Pancreas (tissue), 10 donors: Measurements from ENCODE around the gene ALCAM. TPM values are rescaled to one million over a fixed set of nuclear protein-coding genes. Genes with fewer than 3 reads are reported as not detected.
"Not testable (repeated sequence)": the region's sequence is repeated elsewhere in the genome, so short reads cannot be mapped to it uniquely, and the experiment has no call there.

Experiments
- ATAC-seq, 4 donors: fragments of 200-7000 bp; cut with Tn5 transposase; one replicate each; pipeline versions ENCODE4 v1.8.0 to v1.9.1; 2020; ENCODE audit warnings: mild to moderate bottlenecking in 4 of 4, moderate library complexity in 4 of 4
- DNase-seq, 6 donors: peaks; one replicate each; pipeline ENCODE4 v3.0.0-alpha.2; 2020
- FAIRE-seq: peaks from 2 replicates; lab custom pipeline; 2012; peaks lifted over from hg19 to GRCh38; lab: Jason Lieb, UNC
- H3K27ac ChIP-seq, 4 donors: fragments of 200-600 bp; sonication (generic); 1 replicate in 3 of 4; 2 replicates in 1 of 4; pipeline versions ENCODE4 v1.5.0 to v1.8.0; 2020
- H3K27me3 ChIP-seq, 4 donors: fragments of 200-600 bp; one replicate each; pipeline ENCODE4 v1.8.0; 2021
- H3K36me3 ChIP-seq, 3 donors: fragments of 200-600 bp; sonication (generic) in 1 of 3; one replicate each; pipeline versions ENCODE4 v1.5.0 to v1.8.0; 2020 to 2021
- H3K4me1 ChIP-seq, 3 donors: fragments of 200-600 bp; one replicate each; pipeline ENCODE4 v1.8.0; 2021
- H3K4me3 ChIP-seq, 4 donors: fragments of 200-600 bp; sonication (generic) in 2 of 4; one replicate each; pipeline versions ENCODE4 v1.5.0 to v1.8.0; 2020 to 2021
- H3K9me3 ChIP-seq, 4 donors: fragments of 200-600 bp; one replicate each; pipeline ENCODE4 v1.8.0; 2021
- WGBS, 2 donors: extraction: QIAGEN DNeasy Blood & Tissue Kit; methylation state at CpG; one replicate each; pipeline ENCODE4 v1.1.7; 2013; 5-methylcytosine and 5-hydroxymethylcytosine counted together
- intact Hi-C, 3 donors: fragments of 100-400 bp; cut with DNase I; formaldehyde crosslinking; loops; one replicate each; pipeline versions ENCODE4 v1.11.1 to v1.14.2; 2022
- polyA plus RNA-seq, 2 donors: library from polyadenylated mRNA; stranded (reverse); fragments of 200-250 nt; gene quantifications; one replicate each; pipeline ENCODE4 v1.2.3, GENCODE V29; 2013
- total RNA-seq, 6 donors: library from RNA; stranded (reverse); fragmentation: NEBNext Ultra II Directional in 4 of 6; extraction: Animal tissue kit (Norgen Biotek cat#: 25700) in 4 of 6; gene quantifications; one replicate each; pipeline versions ENCODE4 v1.2.1 to v1.2.4, GENCODE V29; 2021 to 2023
- TF ChIP-seq, protein P1 (sequence below), 4 donors: fragments of 200-600 bp; sonication (generic) in 3 of 4; IDR thresholded peaks; one replicate each; pipeline versions ENCODE4 v1.5.0 to v1.8.0; 2021; ENCODE audit warnings: antibody characterized with exemption in 4 of 4
- donor health status: healthy with polysubstance abuse.
- donor health status: DM: no; HTN: no; CAD: no; lungs with moderate emphysema.
- donor health status: DM: no; HTN: no; CAD: no.
- donor health status: control.
- donor health status: control.
- donor health status: Bipolar disorder and iron deficiency.
- donor health status: DM: yes; HTN: yes; CAD: no.
- donor health status: DM: no; HTN: no; CAD: no.
- donor health status: DM: no; HTN: no; CAD: no.
- donor health status: DM: yes; HTN: yes; CAD: no.

The ALCAM gene
- total and polyA plus RNA-seq, 8 donors: 14.4 to 42.1 (median 27.6) TPM

DNA sequence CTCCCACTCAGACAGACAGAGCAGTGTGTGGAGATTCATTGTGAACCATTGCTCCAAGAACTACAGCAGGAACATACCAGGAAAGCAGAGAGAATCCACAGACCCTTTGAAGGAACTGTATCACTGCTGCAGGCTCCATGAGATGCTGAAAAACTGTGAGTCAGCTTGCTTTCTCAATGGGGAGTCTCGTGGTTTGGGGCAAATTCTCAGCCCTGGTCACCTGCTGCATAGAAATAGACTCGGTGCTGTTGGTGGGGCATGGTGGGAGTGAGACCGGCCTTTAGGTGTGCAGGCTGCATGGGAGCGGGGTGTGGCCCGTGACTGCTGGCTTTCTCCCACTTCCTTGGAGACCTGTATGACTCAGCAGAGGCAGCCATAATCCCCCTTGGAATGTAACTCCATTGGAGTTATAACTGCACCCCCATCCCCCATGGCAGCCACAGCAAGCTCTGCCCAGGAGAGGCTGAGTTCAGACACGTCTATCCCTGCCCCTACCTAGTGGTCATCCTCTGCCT is 35.6 kb downstream of the ALCAM start:
- DNase-seq: peak in 2 of 6 donors; percentile 33
- no peaks in the 10 kb centered on the region for H3K27me3 ChIP-seq
- H3K4me1 ChIP-seq: peaks cover 10 to 15% (median 12%) of the 10 kb centered on the region in 3 donors
- WGBS, 2 donors: 92 to 96% methylated on average over 6 of the region's 6 CpGs
- intact Hi-C loops: no loop called here
- H3K27ac ChIP-seq: no peak overlapping the region
- no peak for FAIRE-seq
- no peaks in the 10 kb centered on the region for H3K9me3 ChIP-seq
- TF ChIP-seq, protein P1, sequence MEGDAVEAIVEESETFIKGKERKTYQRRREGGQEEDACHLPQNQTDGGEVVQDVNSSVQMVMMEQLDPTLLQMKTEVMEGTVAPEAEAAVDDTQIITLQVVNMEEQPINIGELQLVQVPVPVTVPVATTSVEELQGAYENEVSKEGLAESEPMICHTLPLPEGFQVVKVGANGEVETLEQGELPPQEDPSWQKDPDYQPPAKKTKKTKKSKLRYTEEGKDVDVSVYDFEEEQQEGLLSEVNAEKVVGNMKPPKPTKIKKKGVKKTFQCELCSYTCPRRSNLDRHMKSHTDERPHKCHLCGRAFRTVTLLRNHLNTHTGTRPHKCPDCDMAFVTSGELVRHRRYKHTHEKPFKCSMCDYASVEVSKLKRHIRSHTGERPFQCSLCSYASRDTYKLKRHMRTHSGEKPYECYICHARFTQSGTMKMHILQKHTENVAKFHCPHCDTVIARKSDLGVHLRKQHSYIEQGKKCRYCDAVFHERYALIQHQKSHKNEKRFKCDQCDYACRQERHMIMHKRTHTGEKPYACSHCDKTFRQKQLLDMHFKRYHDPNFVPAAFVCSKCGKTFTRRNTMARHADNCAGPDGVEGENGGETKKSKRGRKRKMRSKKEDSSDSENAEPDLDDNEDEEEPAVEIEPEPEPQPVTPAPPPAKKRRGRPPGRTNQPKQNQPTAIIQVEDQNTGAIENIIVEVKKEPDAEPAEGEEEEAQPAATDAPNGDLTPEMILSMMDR (IDR thresholded peaks at IDR 0.05): no peak
- no peak overlapping the region for H3K4me3 ChIP-seq
- H3K36me3 ChIP-seq: no peaks in the 10 kb centered on the region
- ATAC-seq: no peak

DNA sequence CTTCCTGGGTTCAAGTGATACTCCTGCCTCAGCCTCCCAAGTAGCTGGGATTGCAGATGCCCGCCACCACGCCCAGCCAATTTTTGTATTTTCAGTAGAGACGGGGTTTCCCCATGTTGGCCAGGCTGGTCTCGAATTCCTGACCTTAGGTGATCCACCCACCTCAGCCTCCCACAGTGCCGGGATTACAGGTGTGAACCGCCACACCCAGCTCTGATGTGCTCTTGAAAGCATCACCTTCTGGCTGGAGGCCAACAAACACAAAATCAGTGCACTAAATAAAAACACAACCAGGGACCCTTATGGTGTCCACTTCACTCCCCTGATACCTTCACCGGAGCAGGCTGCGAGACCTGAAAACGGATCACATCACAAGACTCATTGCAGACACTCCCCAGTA is 36.3 kb downstream of the ALCAM start:
- intact Hi-C loops, H3K36me3 ChIP-seq, H3K4me3 ChIP-seq, H3K9me3 ChIP-seq, H3K27ac ChIP-seq, FAIRE-seq, ATAC-seq, H3K27me3 ChIP-seq: not testable (repeated sequence)
- WGBS, 2 donors: 90 to 91% methylated on average over 9 of the region's 9 CpGs
- peak in 2 of 6 donors; percentile 13 to 35 for DNase-seq
- H3K4me1 ChIP-seq: peaks cover 10 to 15% (median 12%) of the 10 kb centered on the region in 3 donors

DNA sequence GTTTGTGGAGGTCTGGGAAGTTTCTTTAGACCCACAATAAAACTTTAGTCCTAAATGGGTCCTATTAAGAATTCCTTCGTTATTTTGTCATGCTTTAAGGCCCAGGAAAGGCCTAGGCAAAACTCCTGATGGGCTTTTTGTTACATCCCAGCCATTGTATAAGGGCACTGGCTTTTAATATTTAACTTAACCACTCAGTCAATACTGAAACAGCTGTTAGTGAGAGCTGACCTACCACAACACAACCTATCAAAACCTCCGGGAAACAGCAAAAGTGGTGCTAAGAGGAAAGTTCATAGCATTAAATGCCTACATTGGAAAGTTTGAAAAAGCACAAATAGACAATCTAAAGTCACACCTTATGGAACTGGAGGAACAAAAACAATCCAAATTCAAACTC is 39.6 kb downstream of the ALCAM start:
- 55 to 60% methylated on average over 2 of the region's 2 CpGs for WGBS, 2 donors
- no peak for DNase-seq
- H3K27ac ChIP-seq: no peak overlapping the region
- H3K9me3 ChIP-seq: no peaks in the 10 kb centered on the region
- ATAC-seq: no peak
- no peaks in the 10 kb centered on the region for H3K27me3 ChIP-seq
- intact Hi-C loops: no loop called here
- no peaks in the 10 kb centered on the region for H3K36me3 ChIP-seq
- TF ChIP-seq, protein P1 (IDR thresholded peaks at IDR 0.05): no peak
- H3K4me3 ChIP-seq: no peak overlapping the region
- FAIRE-seq: no peak
- no peaks in the 10 kb centered on the region for H3K4me1 ChIP-seq

DNA sequence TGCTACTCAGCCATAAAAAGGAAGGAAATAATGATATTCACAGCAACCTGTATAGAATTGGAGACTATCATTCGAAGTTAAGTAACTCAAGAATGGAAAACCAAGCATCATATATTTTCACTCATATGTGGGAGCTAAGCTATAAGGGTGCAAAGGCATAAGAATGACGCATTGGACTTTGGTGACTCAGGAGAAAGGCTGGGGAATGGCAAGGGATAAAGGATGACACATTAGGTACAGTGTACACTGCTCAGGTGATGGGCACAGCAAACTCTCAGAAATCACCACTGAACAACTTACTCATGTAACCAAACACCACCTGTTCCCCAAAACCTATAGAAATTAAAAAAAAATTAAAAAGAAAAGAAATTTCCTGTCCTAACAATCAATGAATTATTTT is 42.7 kb downstream of the ALCAM start:
- DNase-seq (no peak), FAIRE-seq (no peak), ATAC-seq (no peak)
- Histone ChIP-seq H3K4me3 (no peak overlapping the region), H3K4me1 (no peaks in the 10 kb centered on the region), H3K27ac (no peak overlapping the region), H3K27me3 (no peaks in the 10 kb centered on the region), H3K9me3 (no peaks in the 10 kb centered on the region), H3K36me3 (no peaks in the 10 kb centered on the region)
- intact Hi-C loops: no loop called here
- TF ChIP-seq, protein P1 (IDR thresholded peaks at IDR 0.05): no peak
- WGBS, 2 donors: 95 to 97% methylated on average over 2 of the region's 2 CpGs

DNA sequence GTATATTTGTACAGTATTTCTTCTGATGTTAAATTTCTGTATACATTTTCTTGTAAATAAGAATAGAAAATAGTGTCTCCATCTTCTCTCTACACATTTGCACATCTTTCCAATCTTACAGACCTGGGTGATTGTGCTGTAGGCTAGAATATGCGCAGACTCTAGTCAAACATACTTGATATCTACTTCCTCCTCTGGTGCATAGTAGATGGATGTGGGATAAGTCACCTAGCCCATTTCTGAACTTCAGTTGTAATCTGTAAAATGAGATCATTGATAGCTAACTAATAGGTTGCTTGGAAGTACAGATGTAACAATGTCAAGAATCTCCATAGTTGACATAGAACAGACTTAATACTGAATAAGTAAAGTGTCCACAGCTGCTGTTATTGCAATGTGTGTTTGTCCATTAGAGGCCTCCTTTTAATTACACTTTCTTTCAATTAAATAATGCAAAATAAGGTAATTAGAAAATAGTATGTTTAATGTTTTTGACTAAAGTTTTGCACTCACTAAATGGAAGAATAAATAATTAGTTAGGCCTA is 46.7 kb downstream of the ALCAM start:
- no peaks in the 10 kb centered on the region for H3K9me3 ChIP-seq
- FAIRE-seq (no peak), ATAC-seq (no peak), DNase-seq (no peak)
- H3K27me3 ChIP-seq: no peaks in the 10 kb centered on the region
- WGBS, 2 donors: 100% methylated on average over 1 of the region's 1 CpG
- peaks cover 0 to 3% (median 0%) of the 10 kb centered on the region in 3 donors for H3K4me1 ChIP-seq
- intact Hi-C loops: no loop called here
- H3K36me3 ChIP-seq: no peaks in the 10 kb centered on the region
- no peak overlapping the region for H3K4me3 ChIP-seq
- TF ChIP-seq, protein P1 (IDR thresholded peaks at IDR 0.05): no peak
- no peak overlapping the region for H3K27ac ChIP-seq
